Upper lobe of left lung (tissue), 6 donors: Measurements from ENCODE around the gene TERF2IP. TPM values are rescaled to one million over a fixed set of nuclear protein-coding genes. Genes with fewer than 3 reads are reported as not detected.

Source experiments
- ATAC-seq, 2 donors: fragments of 200-7000 bp; cut with Tn5 transposase; one replicate each; pipeline ENCODE4 v1.9.1; 2022; ENCODE audit warnings: mild to moderate bottlenecking in 2 of 2, moderate library complexity in 2 of 2; ENCODE audit not compliant: low FRiP score in 2 of 2
- DNase-seq, 2 donors: peaks; one replicate each; pipeline ENCODE4 v3.0.0-alpha.2; 2019 to 2020
- H3K27ac ChIP-seq, 4 donors: fragments of 200-600 bp; sonication (generic); one replicate each; pipeline ENCODE4 v1.5.1; 2016 to 2019
- H3K27me3 ChIP-seq, 4 donors: fragments of 200-600 bp; sonication (generic); one replicate each; pipeline ENCODE4 v1.5.1; 2017 to 2019
- H3K36me3 ChIP-seq, 4 donors: fragments of 200-600 bp; sonication (generic); one replicate each; pipeline ENCODE4 v1.5.1; 2016 to 2019
- H3K4me1 ChIP-seq, 4 donors: fragments of 200-600 bp; sonication (generic); one replicate each; pipeline ENCODE4 v1.5.1; 2018 to 2019
- H3K4me3 ChIP-seq, 4 donors: fragments of 200-600 bp; sonication (generic); one replicate each; pipeline ENCODE4 v1.5.1; 2017 to 2019; ENCODE audit warnings: mild to moderate bottlenecking in 2 of 4, moderate library complexity in 1 of 4
- H3K9me3 ChIP-seq, 4 donors: fragments of 200-600 bp; sonication (generic); one replicate each; pipeline ENCODE4 v1.5.1; 2018 to 2019
- EP300 ChIP-seq, 4 donors: sonication (generic); formaldehyde crosslinking; IDR thresholded peaks; one replicate each; pipeline ENCODE4 v1.5.1; 2017; ENCODE audit warnings: antibody characterized with exemption in 4 of 4, control low read depth in 2 of 4
- POLR2A ChIP-seq, 4 donors: fragments of 450-650 bp; IDR thresholded peaks; one replicate each; pipeline ENCODE4 v1.5.1; 2016 to 2017; ENCODE audit warnings: antibody characterized with exemption in 4 of 4, mild to moderate bottlenecking in 2 of 4
- POLR2AphosphoS5 ChIP-seq, 2 donors: sonication (generic); formaldehyde crosslinking; IDR thresholded peaks; one replicate each; pipeline ENCODE4 v1.5.1; 2017; ENCODE audit warnings: antibody characterized with exemption in 2 of 2
- WGBS, 2 donors: methylation state at CpG; one replicate each; pipeline ENCODE4 v1.1.5; 2017 to 2018; 5-methylcytosine and 5-hydroxymethylcytosine counted together
- total RNA-seq, 6 donors: library from RNA; depleted of rRNA in 4 of 6; stranded (reverse); fragments of >200 nt in 4 of 6; gene quantifications; one replicate each; pipeline versions ENCODE4 v1.1.0 to v1.2.1, GENCODE V29; 2016 to 2021
- TF ChIP-seq, protein P1 (sequence below), 6 experiments: fragments of 450-650 bp in 4 of 6; fragments of 200-600 bp in 2 of 6; sonication (generic) in 2 of 6; IDR thresholded peaks; one replicate each; pipeline ENCODE4 v1.5.1; 2016 to 2019; ENCODE audit warnings: antibody characterized with exemption in 6 of 6
- donor health status: DM: no; HTN: no; CAD: no; lungs with moderate emphysema.
- donor health status: DM: no; HTN: yes; CAD: no; lungs with severe emphysema.

The TERF2IP gene
- total RNA-seq, 6 donors from 2014 or later: 45.1 to 70.0 (median 59.1) TPM

DNA sequence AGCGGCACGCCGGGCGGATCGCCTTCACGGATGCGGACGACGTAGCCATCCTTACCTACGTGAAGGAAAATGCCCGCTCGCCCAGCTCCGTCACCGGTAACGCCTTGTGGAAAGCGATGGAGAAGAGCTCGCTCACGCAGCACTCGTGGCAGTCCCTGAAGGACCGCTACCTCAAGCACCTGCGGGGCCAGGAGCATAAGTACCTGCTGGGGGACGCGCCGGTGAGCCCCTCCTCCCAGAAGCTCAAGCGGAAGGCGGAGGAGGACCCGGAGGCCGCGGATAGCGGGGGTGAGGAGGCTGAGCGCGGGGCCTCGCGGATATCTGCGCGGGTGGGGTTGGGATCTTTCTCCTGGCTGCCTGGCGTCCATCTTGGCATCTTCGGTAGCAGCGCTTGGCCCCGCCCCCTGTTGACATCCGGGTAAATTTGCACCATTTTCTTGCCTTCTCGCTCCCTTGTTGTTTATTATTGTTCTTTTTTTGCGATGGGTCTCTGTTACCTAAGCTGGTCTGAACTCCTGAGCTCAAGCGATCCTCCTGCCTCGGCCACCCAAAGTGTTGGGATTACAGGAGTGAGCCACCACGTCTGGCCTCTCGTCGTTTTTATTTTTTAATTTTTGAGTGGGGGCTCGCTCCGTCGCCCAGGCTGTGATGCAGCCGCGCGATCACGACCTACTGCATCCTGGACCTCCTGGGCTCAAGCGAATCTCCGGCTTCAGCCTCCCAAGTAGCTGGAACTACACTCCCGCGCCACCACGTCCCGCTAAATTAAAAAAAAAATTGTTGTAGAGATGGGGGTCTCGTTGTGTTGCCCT lies 898 bp downstream of the TERF2IP start:
- DNase-seq (peak; percentile 88 to 89), ATAC-seq (peak; percentile 80 to 91)
- Histone ChIP-seq H3K4me3 (peak overlapping the region; percentile 84 to 99 (median 92)), H3K36me3 (peaks cover 0 to 20% (median 2%) of the 10 kb centered on the region in 4 donors), H3K4me1 (peaks cover 51 to 71% (median 55%) of the 10 kb centered on the region in 4 donors), H3K9me3 (no peaks in the 10 kb centered on the region), H3K27me3 (no peaks in the 10 kb centered on the region), H3K27ac (peak overlapping the region; percentile 97 to 99 (median 98))
- no peak for TF ChIP-seq EP300 (IDR thresholded peaks at IDR 0.05)
- peak in 1 of 2 donors; percentile 69 for TF ChIP-seq POLR2AphosphoS5 (IDR thresholded peaks at IDR 0.05)
- TF ChIP-seq POLR2A (IDR thresholded peaks at IDR 0.05): peak in 2 of 4 donors; percentile 5 to 41
- 0 to 1% methylated on average over 36 to 61 of the region's 62 CpGs for WGBS, 2 donors

DNA sequence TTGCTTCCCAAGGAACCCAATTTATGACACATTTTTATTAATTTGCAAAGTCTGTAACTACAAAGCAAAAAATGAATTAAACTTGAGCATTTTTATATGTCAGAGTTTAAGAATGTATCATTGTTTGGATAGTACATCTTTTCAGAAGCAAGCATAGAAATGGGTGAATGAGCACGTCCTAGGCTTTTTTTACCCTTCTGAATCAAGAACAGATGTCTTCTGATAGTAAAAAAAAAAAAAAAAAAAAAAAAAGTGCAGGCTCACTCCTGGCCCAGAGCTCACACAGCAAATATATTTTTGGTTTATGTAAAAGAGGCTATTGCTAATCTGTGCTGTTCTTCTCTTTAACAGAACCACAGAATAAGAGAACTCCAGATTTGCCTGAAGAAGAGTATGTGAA lies 6.3 kb downstream of the TERF2IP start:
- Histone ChIP-seq H3K27ac (no peak overlapping the region), H3K4me3 (no peak overlapping the region), H3K4me1 (peaks cover 34 to 45% (median 37%) of the 10 kb centered on the region in 4 donors), H3K27me3 (no peaks in the 10 kb centered on the region), H3K36me3 (peaks cover 40 to 49% (median 44%) of the 10 kb centered on the region in 4 donors), H3K9me3 (no peaks in the 10 kb centered on the region)
- DNase-seq (no peak), ATAC-seq (no peak)
- no peak for TF ChIP-seq POLR2AphosphoS5 (IDR thresholded peaks at IDR 0.05)
- no peak for TF ChIP-seq POLR2A (IDR thresholded peaks at IDR 0.05)
- no peak for TF ChIP-seq EP300 (IDR thresholded peaks at IDR 0.05)
- TF ChIP-seq, protein P1, sequence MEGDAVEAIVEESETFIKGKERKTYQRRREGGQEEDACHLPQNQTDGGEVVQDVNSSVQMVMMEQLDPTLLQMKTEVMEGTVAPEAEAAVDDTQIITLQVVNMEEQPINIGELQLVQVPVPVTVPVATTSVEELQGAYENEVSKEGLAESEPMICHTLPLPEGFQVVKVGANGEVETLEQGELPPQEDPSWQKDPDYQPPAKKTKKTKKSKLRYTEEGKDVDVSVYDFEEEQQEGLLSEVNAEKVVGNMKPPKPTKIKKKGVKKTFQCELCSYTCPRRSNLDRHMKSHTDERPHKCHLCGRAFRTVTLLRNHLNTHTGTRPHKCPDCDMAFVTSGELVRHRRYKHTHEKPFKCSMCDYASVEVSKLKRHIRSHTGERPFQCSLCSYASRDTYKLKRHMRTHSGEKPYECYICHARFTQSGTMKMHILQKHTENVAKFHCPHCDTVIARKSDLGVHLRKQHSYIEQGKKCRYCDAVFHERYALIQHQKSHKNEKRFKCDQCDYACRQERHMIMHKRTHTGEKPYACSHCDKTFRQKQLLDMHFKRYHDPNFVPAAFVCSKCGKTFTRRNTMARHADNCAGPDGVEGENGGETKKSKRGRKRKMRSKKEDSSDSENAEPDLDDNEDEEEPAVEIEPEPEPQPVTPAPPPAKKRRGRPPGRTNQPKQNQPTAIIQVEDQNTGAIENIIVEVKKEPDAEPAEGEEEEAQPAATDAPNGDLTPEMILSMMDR (IDR thresholded peaks at IDR 0.05): no peak
- WGBS, 2 donors: 71 to 88% methylated on average over 1 of the region's 1 CpG

DNA sequence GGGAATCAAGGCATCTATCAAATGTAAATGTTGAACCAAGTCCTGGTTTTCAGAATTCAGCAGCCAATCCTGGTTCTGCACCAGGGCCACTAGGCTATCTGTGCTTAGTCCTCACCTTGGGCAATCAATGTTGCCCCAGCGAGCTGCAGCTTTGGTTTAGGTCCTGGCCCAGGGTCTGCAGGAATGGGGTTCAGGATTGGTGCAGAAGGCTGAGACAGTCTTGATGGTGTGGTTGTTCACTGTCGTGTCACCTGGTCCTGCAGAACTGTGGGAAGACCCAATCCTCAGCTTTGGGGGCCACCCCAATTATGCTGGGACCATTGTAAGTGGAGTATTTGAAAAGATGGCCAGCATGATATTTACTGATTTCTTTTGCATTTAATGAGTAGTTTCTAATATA lies 10.6 kb downstream of the TERF2IP start:
- 82 to 92% methylated on average over 2 of the region's 2 CpGs for WGBS, 2 donors
- DNase-seq (no peak), ATAC-seq (no peak)
- no peaks in the 10 kb centered on the region for H3K27me3 ChIP-seq
- H3K27ac ChIP-seq: no peak overlapping the region
- peaks cover 40 to 67% (median 48%) of the 10 kb centered on the region in 4 donors for H3K36me3 ChIP-seq
- H3K9me3 ChIP-seq: no peaks in the 10 kb centered on the region
- TF ChIP-seq POLR2A (IDR thresholded peaks at IDR 0.05): no peak
- TF ChIP-seq, protein P1 (IDR thresholded peaks at IDR 0.05): no peak
- no peak for TF ChIP-seq POLR2AphosphoS5 (IDR thresholded peaks at IDR 0.05)
- no peak for TF ChIP-seq EP300 (IDR thresholded peaks at IDR 0.05)
- H3K4me1 ChIP-seq: peaks cover 4 to 8% (median 6%) of the 10 kb centered on the region in 4 donors
- no peak overlapping the region for H3K4me3 ChIP-seq

DNA sequence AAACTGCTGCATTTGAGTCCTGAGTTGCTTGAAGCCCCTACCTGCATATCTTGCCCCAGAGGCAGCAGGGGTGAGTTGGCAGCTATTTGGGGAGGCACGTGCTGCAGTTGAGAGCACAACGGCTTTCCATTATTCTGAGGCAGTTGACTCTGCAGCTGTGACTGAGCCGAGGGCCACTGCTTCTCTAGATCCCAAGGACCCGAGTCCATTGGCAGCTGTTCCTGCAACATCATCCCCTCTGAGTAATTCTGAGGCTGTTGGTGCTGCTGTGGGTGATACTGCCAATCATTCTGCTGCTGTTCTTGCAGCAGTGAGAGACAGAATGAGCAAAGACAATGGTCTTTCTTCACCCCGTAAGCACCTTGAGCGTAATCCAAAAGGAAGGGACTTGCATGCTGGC lies 12.7 kb downstream of the TERF2IP start:
- ATAC-seq (no peak), DNase-seq (no peak)
- H3K4me1 ChIP-seq: peaks cover 0 to 3% (median 0%) of the 10 kb centered on the region in 4 donors
- 87 to 89% methylated on average over 6 of the region's 6 CpGs for WGBS, 2 donors
- H3K9me3 ChIP-seq: no peaks in the 10 kb centered on the region
- no peak overlapping the region for H3K4me3 ChIP-seq
- H3K27ac ChIP-seq: no peak overlapping the region
- H3K27me3 ChIP-seq: no peaks in the 10 kb centered on the region
- peaks cover 29 to 54% (median 36%) of the 10 kb centered on the region in 4 donors for H3K36me3 ChIP-seq
- TF ChIP-seq, protein P1 (IDR thresholded peaks at IDR 0.05): no peak
- no peak for TF ChIP-seq EP300 (IDR thresholded peaks at IDR 0.05)
- TF ChIP-seq POLR2AphosphoS5 (IDR thresholded peaks at IDR 0.05): no peak
- TF ChIP-seq POLR2A (IDR thresholded peaks at IDR 0.05): no peak

DNA sequence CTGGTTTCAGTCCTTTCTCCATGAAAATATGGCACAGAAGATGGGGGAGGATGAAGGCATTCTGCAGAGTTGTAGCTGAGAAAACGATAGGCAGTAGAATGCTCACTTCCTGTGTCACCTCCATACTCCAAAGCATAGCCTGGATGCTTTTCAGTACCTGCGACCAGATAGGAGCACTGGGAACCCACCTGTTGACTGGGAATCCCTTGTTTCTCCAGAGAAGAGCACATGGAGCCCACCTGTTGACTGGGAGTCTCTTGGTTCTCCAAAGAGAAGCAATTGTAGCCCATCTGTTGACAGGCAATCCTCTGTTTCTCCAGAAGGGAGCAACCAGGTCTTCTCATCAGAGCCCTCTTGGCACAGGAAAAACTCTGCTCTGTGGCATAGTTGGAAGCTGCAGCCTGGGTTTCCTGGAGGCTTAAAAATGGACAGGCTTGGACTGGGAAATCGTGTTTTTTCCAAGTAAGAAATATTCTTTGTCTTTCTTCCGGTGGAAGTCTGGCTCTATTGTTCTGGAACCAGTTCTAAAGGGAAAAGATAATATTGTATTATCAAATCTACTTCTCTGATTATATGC lies 13.2 kb downstream of the TERF2IP start:
- Histone ChIP-seq H3K36me3 (peaks cover 24 to 49% (median 31%) of the 10 kb centered on the region in 4 donors), H3K9me3 (no peaks in the 10 kb centered on the region), H3K27ac (no peak overlapping the region), H3K4me1 (peaks cover 0 to 3% (median 0%) of the 10 kb centered on the region in 4 donors), H3K27me3 (no peaks in the 10 kb centered on the region), H3K4me3 (no peak overlapping the region)
- no peak for ATAC-seq
- 72 to 78% methylated on average over 4 of the region's 4 CpGs for WGBS, 2 donors
- TF ChIP-seq, protein P1 (IDR thresholded peaks at IDR 0.05): no peak
- no peak for TF ChIP-seq EP300 (IDR thresholded peaks at IDR 0.05)
- TF ChIP-seq POLR2AphosphoS5 (IDR thresholded peaks at IDR 0.05): no peak
- TF ChIP-seq POLR2A (IDR thresholded peaks at IDR 0.05): no peak
- DNase-seq: no peak
